ENCODE measurements around the gene FLNB. TPM values are rescaled to one million over a fixed set of nuclear protein-coding genes. Genes with fewer than 3 reads are reported as not detected.

FLNB gene
- total and polyA plus RNA-seq, 9 of the 15 experiments (the other 6 are each of a cell fraction or from before 2014, with no cell fraction given), result 9.4 to 48.1 (median 25.6) TPM

DNA sequence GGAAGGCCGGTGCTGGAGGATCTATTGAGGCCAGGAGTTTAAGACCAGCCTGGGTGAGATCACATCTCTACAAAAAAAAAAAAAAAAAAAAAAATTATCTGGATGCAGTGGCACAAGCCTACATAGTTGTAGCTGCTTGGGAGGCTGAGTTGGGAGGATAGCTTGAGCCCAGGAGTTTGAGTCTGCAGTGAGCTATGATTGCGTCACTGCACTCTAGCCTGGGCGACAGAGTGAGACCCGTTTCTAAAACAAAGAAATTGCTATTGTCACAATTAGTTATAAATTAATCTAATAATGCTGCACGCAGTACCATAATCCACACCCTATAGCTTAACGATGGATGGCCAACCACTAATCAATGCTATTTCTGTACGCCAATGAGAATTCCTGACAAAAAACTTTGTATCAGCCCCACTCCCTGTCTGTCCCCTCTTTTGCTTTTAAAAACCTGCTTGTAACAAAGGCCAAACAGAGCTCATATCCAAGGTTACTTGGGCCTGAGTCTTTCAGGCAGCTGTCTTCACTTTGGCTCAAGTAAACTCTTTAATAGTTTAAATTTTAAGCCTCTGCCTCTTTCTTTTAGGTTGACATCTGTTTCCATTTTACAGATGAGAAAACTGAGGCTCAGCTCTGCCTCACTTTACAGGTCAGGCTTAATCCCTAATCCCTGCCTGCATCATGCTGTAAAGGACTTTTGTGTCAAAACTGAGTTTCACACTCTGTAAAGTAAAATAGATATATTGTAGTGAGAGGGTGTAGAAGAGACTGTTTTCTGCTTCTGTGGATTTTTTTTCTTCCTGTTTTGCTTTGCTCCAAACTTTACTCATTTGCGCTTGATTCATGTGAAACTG, 10.9 kb downstream of the FLNB start:
- no peaks in the 10 kb centered on the region for H3K27me3 ChIP-seq (ENCODE audit: control insufficient read depth in 2 of 2, insufficient read depth in 2 of 2, low read length in 2 of 2)
- H3K9me3 ChIP-seq (replicated peaks; ENCODE audit: control insufficient read depth, insufficient read depth, low read depth, low read length), result no peaks in the 10 kb centered on the region
- H3K36me3 ChIP-seq (ENCODE audit: control insufficient read depth, insufficient read depth, low read length), result no peaks in the 10 kb centered on the region
- ATAC-seq (no peak), FAIRE-seq (no peak), DNase-seq (ENCODE audit: extremely low read depth in 1 of 4, low spot score in 3 of 4) (no peak)
- ChIA-PET CTCF (ENCODE audit: low intra/inter-chr PET ratio) (no interaction called here), POLR2A (interaction anchor here (1.3 to 2.5 kb wide), 4 partner anchors 8 to 30 kb away, joined by 3 to 11 read pairs (median 5); partner anchors contain the start of gene FLNB)
- peaks cover 0 to 3% of the 10 kb centered on the region in 2 experiments; a peak in 2 of 5 replicates for H3K4me1 ChIP-seq (replicated peaks in 1 of 2; ENCODE audit: control insufficient read depth in 2 of 2, insufficient read depth in 2 of 2, low read length in 2 of 2)
- no TSS peak for BruUV-seq (replicated peaks)
- in situ Hi-C loops (cut with MboI) (loop anchor here (25.0 kb wide), 1 partner anchor 143 kb away; no protein-coding TSS in a partner anchor), intact Hi-C loops (cut with micrococcal nuclease) (no loop called here)
- no peak overlapping the region for H3K27ac ChIP-seq (ENCODE audit: extremely low read depth, low read depth, low read length)
- peaks cover 50% of the 10 kb centered on the region for H3K79me2 ChIP-seq (ENCODE audit: control insufficient read depth, insufficient read depth, low read length)
- peaks cover 2% of the 10 kb centered on the region for H3K9me1 ChIP-seq (ENCODE audit: control insufficient read depth, insufficient read depth, low read length)
- 89% methylated on average over 6 of the region's 8 CpGs for WGBS (ENCODE audit: insufficient coverage, low coverage, missing lambda C conversion rate)
- no peak overlapping the region for H2AFZ ChIP-seq (ENCODE audit: low read depth, low read length)
- no peak overlapping the region for H3K4me2 ChIP-seq (ENCODE audit: insufficient read depth, low read length)
- no peak overlapping the region for H3K9ac ChIP-seq (ENCODE audit: insufficient read depth in 1 of 2, low read depth in 2 of 2, low read length in 2 of 2)
- peaks cover 9% of the 10 kb centered on the region for H4K20me1 ChIP-seq (replicated peaks; ENCODE audit: control insufficient read depth, insufficient read depth, low read length)
- H3K4me3 ChIP-seq, result no peak overlapping the region
- TF ChIP-seq ZNF23 (CRISPR knock-in tag; IDR thresholded peaks at IDR 0.05) (no peak), RBM25 (IDR thresholded peaks at IDR 0.05; ENCODE audit: low read depth, low read length, severe bottlenecking) (peak; percentile 58), ARID2 (IDR thresholded peaks at IDR 0.05) (no peak), CEBPB (tag; IDR thresholded peaks at IDR 0.05) (peak; percentile 60), TRIM25 (IDR thresholded peaks at IDR 0.05; ENCODE audit: borderline replicate concordance) (no peak), ZNF3 (CRISPR knock-in tag; IDR thresholded peaks at IDR 0.05) (no peak), BCOR (IDR thresholded peaks at IDR 0.05) (peak; percentile 32; the same call in 1 of the 2 replicates), KDM2B (CRISPR knock-in tag; IDR thresholded peaks at IDR 0.05) (no peak), ARID3B (CRISPR knock-in tag; IDR thresholded peaks at IDR 0.05; ENCODE audit: borderline replicate concordance) (no peak), FOSL1 (tag; conservative IDR thresholded peaks at IDR 0.05) (no peak)
- TF ChIP-seq, protein P1, sequence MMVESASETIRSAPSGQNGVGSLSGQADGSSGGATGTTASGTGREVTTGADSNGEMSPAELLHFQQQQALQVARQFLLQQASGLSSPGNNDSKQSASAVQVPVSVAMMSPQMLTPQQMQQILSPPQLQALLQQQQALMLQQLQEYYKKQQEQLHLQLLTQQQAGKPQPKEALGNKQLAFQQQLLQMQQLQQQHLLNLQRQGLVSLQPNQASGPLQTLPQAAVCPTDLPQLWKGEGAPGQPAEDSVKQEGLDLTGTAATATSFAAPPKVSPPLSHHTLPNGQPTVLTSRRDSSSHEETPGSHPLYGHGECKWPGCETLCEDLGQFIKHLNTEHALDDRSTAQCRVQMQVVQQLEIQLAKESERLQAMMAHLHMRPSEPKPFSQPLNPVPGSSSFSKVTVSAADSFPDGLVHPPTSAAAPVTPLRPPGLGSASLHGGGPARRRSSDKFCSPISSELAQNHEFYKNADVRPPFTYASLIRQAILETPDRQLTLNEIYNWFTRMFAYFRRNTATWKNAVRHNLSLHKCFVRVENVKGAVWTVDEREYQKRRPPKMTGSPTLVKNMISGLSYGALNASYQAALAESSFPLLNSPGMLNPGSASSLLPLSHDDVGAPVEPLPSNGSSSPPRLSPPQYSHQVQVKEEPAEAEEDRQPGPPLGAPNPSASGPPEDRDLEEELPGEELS (CRISPR knock-in tag; IDR thresholded peaks at IDR 0.05; ENCODE audit: borderline replicate concordance), result no peak
- TF ChIP-seq, protein P2, sequence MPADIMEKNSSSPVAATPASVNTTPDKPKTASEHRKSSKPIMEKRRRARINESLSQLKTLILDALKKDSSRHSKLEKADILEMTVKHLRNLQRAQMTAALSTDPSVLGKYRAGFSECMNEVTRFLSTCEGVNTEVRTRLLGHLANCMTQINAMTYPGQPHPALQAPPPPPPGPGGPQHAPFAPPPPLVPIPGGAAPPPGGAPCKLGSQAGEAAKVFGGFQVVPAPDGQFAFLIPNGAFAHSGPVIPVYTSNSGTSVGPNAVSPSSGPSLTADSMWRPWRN (IDR thresholded peaks at IDR 0.05; ENCODE audit: low read depth), result no peak
- TF ChIP-seq, protein P3, sequence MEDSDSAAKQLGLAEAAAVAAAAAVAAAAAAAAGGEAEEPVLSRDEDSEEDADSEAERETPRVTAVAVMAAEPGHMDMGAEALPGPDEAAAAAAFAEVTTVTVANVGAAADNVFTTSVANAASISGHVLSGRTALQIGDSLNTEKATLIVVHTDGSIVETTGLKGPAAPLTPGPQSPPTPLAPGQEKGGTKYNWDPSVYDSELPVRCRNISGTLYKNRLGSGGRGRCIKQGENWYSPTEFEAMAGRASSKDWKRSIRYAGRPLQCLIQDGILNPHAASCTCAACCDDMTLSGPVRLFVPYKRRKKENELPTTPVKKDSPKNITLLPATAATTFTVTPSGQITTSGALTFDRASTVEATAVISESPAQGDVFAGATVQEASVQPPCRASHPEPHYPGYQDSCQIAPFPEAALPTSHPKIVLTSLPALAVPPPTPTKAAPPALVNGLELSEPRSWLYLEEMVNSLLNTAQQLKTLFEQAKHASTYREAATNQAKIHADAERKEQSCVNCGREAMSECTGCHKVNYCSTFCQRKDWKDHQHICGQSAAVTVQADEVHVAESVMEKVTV (CRISPR knock-in tag; IDR thresholded peaks at IDR 0.05), result no peak

Data from K562 (cell line).